Stimulated activated CD8-positive, alpha-beta memory T cell treated with anti-CD3 and anti-CD28 coated beads, Interleukin-12 subunit alpha, Interleukin-12 subunit beta, amount 100 ng/mL, for 1 hour (primary cell): ENCODE results near the gene TTC38.

Source experiments
- DNase-seq: peaks from one replicate; pipeline ENCODE4 v3.0.0-alpha.2; 2020; ENCODE audit warnings: low read depth

The TTC38 gene

DNA sequence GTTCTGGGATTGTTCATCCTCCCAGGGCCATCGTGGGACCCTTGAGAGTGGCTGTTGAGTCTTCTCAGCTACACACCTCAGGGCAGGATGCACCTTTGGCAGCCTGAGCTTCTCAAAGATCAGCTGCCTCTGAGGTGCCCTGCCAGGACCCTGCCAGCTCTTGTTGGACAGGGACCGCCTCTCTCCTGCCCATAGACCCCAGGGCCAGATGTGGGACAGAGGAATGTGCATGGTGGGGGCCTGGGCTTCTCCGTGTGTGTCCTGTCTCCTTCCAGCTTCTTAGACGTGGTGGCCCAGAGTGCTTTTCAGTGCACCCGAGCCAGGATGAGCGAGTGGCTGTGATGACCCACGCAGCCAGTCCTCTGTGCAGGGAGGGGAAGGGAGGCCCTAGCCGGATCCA, 61.8 kb downstream of the TTC38 start:
- no peak for DNase-seq

DNA sequence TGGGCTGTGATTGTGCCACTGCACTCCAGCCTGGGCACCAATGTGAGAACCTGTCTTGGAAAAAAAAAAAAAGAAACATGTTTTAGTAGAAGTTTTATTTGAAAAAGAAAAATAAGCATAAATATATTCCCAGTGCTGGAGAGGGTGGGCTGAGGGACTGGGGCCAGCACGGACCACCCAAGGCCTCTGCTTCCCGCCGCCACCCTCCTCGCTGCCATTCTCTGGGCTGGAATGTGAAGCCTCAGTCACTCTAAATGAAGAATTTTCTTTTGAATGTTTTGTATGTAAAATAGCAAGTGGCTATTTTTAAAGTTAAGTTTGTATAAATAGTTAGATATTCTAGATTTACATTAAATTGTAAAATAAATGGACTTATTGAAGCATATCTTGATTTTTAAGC, 62.6 kb downstream of the TTC38 start:
- DNase-seq: no peak

DNA sequence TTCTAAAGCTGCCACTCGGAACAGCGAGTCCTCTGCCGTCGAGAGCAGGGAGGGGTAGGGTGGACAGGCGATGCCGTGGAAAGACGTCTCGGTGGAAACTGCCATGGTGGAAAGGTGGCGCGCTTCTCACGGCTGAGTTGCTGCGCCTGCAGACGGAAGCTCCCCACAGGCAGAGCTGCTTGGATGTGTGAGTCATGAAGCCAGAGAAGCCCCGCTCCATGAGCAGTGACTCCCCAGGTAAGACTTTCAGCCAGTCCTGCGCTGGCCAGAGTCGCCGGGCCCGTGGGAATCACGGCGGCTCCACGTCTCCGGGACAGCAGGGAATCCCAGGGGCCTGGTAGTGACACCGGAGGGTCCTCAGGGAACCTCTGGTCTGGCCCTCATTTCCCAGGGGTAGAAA, 63.7 kb downstream of the TTC38 start:
- DNase-seq: no peak

DNA sequence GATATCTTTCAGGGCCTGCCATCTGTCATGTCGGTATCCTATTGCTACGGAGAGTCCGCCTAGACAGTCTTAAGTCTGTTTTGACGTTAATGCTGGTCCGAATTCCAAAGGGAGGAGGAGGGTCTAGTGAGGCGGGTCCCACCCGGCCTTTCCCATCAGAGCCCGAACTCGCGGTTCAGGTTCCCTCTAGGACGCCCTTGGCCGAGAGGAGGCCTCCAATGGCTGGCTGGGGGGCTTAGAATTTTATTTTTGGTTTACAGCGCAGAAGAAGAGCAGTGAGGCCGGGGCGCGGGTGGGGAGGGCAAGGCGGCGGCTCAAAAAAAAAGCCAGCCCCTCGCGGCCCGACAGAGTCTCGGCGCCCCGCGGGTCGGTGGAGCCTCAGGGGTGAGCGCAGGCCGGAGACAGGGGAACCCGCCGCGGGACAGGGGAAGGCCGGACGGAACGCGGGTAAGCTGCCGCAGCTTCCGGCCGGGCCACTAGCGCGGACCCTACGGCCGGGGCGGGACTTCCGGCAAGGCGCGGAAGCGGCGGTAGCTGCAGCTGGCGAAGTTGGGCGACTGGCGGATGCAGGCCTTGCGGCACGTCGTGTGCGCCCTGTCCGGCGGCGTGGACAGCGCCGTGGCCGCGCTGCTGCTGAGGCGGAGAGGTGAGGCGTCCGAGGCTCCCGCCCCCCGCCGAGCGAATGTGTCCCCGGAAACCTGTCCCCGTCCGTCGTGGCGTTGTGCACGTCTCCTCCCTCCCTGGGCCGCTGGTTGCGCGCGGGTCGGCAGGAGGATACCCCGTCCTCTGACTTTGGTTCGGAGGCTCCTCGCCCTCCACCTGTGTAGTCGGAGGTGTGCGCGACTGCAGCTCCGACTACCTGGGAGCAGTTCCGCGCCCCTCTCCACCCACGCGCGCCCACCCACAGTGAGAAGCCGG, 67.7 kb downstream of the TTC38 start, which contains the start of gene TRMU:
TSS of gene TRMU (plus strand) at position 514 of the 918 bp plus-strand sequence. CDS start at position 565, 51 bp downstream.
- DNase-seq: peak; percentile 37

DNA sequence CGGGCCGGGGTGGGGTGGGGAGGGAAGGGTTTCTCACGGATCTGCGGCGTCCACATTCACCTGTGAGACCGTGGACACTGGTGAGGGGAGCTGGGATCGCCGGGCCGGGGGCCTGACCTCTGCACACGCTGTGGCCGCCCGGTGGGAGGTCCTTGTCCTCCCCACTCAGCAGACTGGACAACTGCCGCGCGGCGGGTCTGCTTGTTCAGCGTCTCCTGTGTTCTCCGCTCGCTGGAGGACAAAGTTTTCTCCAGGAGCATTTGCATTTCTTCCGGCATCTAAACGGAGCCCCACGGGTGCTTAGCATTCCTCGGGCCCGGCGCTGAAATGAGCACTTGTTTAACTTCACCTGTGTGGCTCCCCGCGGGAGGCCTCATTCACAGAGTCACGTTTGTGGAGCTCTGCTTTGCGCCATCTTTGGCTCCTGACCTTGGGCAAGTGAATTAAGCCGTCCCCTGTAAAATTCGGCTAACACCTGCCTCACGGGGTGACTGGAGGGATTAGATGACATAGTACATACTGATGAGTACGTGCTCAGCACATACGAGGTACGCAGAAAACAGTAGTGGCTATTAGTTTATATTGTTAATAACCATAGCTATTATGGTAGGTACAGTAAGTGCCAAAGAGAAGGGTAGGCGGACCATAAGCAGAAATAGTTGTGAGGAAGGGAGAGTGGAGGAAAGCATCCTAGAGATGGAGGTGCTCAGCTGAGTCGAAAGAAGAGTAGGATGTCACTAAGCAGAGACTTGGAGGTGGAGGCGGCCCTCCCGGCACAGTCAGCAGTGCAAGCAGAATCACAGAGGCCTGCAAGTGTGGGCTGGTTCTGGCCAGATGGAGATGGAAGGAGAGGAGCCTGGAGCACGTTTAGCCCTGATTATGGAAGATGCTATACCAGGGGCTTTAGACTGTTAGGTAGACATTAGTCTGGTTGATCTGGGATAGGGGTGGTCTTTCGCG, 68.6 kb downstream of the TTC38 start:
- no peak for DNase-seq

DNA sequence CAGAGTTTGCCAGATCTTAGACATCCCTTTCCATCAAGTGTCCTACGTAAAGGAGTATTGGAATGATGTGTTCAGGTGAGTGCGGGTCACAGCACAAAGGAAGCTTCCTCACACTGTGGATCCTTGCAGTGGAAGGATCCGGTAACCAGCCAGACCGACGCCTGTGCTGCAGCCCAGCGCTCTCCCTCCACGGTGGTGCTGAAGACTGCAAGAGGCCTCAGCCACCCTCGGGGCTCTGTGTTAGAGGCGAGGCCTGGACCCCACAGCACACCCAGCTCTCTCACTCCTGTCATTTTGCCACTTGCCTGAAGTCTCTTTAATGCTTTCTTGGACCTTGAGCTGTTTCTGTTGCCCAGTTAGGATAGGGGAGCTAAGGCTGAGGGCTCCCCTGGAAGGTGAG, 70.1 kb downstream of the TTC38 start:
- DNase-seq: no peak

DNA sequence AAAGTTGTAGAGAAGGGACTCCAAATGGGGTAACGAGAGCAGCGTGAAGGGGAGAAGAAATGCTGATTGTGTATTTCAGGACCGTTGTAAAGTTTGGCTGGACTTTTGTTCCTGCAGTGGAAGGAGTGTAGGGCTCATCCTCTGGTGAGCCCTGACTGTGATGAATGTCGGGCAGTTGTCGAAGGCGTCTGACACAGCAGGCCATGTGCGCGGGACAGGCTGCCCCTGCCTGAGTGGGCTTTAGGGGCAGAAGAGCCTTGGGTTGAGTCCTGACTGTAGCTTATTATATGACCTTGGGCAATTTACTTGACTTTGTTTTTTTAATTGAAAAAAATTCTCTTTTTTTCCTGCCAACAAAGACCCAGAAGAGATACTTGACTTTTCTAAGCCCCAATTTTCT, 70.8 kb downstream of the TTC38 start:
- DNase-seq: no peak

DNA sequence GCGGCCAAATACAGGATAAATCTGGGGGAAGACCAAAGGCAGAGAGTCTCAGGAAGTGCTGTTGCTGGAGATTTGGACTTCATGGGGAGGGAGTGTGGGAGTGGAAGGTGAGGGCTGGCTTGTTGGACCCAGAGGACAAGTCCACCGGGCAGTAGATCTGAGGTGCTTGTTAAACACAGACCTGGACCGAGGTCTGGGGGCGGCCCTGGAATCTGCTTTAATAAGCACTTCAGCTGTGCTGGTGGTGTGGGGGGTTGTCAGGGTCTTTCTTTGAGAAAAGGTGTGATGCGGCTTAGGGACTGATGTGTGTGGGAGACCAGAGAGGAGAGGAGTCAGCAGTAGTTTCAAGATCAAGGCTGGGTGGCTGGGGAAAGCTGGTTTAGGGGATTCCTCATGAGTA, 72.1 kb downstream of the TTC38 start:
- DNase-seq: no peak

DNA sequence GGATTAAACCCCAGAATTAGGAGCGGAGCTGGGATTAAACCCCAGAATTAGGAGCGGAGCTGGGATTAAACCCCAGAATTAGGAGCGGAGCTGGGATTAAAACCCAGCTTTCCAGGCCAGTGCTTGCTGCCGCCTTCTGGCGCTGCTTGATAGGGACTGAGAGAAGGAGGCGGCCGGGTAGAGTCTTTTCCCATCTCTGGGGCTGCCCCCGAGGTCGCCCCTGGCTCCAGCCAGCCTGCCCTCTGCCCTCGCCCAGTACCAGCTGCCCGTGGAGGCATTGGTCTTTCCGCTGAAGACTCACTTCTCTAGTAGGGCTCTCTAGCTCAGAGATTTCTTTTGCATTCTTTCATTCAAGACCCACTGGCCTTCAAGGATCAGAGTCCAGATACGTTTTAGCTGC, 72.9 kb downstream of the TTC38 start:
- no peak for DNase-seq
